Neural progenitor cell (in vitro differentiated cells): ENCODE measurements around the gene C3orf20.

Experiments
- EZH2 ChIP-seq: fragments of 200-600 bp; sonication (generic); IDR thresholded peaks from 2 replicates; pipeline ENCODE4 v1.6.1; 2017; ENCODE audit warnings: antibody characterized with exemption, mild to moderate bottlenecking, moderate library complexity
- TF ChIP-seq, protein P1 (sequence below): fragments of 200-600 bp; sonication (generic); IDR thresholded peaks from 2 replicates; pipeline ENCODE4 v1.5.1; 2017; ENCODE audit warnings: antibody characterized with exemption, mild to moderate bottlenecking

DNA sequence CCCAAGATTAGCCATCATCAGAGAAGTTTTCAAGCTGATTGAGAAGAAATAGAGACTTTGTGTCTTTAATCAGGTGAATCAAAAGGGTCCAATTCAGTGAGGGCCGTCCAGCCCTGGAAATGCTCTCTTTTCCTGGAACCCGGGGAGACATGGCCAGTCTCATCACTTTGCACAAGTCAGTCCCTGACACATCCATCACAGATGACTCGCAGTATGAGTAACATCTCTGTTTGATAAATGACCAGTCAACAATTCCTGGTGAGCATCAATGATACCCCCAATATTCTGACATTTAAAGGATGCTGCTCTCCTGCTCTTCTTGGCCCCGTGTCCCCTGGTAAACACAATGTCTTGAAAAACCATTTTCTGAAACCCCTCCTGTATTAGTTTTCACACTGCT lies 26.7 kb downstream of the C3orf20 start:
- TF ChIP-seq, protein P1, sequence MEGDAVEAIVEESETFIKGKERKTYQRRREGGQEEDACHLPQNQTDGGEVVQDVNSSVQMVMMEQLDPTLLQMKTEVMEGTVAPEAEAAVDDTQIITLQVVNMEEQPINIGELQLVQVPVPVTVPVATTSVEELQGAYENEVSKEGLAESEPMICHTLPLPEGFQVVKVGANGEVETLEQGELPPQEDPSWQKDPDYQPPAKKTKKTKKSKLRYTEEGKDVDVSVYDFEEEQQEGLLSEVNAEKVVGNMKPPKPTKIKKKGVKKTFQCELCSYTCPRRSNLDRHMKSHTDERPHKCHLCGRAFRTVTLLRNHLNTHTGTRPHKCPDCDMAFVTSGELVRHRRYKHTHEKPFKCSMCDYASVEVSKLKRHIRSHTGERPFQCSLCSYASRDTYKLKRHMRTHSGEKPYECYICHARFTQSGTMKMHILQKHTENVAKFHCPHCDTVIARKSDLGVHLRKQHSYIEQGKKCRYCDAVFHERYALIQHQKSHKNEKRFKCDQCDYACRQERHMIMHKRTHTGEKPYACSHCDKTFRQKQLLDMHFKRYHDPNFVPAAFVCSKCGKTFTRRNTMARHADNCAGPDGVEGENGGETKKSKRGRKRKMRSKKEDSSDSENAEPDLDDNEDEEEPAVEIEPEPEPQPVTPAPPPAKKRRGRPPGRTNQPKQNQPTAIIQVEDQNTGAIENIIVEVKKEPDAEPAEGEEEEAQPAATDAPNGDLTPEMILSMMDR: no peak
- no peak for TF ChIP-seq EZH2
